Measurements from ENCODE around the gene AASS.

AASS gene

DNA sequence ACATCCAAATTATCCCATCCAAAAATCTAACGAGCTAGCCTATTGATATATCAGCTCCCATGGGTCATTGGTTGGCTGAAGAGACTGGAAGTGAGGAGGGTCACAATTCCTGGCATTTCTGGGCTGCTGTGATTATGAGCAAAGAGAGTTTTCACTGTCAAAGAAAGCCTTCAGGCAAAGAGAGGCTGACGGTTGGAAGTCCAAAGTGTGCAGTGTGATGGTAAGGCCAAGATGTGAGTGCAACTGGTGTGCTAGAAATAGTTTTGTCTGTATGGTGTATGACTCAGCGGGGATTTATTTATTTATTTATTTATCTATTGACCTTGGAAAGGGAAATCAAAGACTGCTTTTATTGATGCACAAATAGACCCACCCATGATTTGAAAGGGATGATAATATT, 75.0 kb downstream of the AASS start:
- no peak overlapping the region for H3K27ac ChIP-seq
- in situ Hi-C loops (cut with HindIII; ENCODE audit: low pct_ligation_motif_present, low sequenced_read_pairs), result no loop called here
- H3K27me3 ChIP-seq (replicated peaks), result no peaks in the 10 kb centered on the region
- H3K36me3 ChIP-seq (replicated peaks), result no peaks in the 10 kb centered on the region
- DNase-seq, result peak; percentile 1
- no peak overlapping the region for H3K4me3 ChIP-seq (ENCODE audit: low read depth, low read length)
- TF ChIP-seq, protein P1, sequence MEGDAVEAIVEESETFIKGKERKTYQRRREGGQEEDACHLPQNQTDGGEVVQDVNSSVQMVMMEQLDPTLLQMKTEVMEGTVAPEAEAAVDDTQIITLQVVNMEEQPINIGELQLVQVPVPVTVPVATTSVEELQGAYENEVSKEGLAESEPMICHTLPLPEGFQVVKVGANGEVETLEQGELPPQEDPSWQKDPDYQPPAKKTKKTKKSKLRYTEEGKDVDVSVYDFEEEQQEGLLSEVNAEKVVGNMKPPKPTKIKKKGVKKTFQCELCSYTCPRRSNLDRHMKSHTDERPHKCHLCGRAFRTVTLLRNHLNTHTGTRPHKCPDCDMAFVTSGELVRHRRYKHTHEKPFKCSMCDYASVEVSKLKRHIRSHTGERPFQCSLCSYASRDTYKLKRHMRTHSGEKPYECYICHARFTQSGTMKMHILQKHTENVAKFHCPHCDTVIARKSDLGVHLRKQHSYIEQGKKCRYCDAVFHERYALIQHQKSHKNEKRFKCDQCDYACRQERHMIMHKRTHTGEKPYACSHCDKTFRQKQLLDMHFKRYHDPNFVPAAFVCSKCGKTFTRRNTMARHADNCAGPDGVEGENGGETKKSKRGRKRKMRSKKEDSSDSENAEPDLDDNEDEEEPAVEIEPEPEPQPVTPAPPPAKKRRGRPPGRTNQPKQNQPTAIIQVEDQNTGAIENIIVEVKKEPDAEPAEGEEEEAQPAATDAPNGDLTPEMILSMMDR (IDR thresholded peaks at IDR 0.05; ENCODE audit: low read depth, low read length, missing control alignments), result no peak

DNA sequence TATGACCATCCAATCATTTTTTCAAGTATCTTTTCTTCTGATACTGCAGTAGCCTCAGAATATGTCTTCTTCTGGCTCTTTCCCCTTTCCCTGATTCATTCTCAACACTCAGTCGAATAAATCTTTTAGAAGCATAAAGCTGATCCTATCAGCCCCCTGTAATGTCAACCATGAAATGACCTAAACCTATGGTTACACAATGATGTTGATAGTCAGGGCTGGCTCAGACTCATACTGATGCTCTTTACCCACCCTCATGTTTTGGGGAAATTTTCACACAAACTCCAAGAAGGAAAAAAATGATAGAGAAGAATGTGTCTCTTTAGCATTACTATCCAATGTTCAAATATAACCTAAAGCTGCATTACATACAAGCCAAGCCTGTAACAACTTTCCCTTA, 76.0 kb downstream of the AASS start:
- no peak overlapping the region for H3K4me3 ChIP-seq (ENCODE audit: low read depth, low read length)
- in situ Hi-C loops (cut with HindIII; ENCODE audit: low pct_ligation_motif_present, low sequenced_read_pairs), result no loop called here
- no peak overlapping the region for H3K27ac ChIP-seq
- H3K36me3 ChIP-seq (replicated peaks), result no peaks in the 10 kb centered on the region
- DNase-seq, result no peak
- no peaks in the 10 kb centered on the region for H3K27me3 ChIP-seq (replicated peaks)
- TF ChIP-seq, protein P1 (IDR thresholded peaks at IDR 0.05; ENCODE audit: low read depth, low read length, missing control alignments), result no peak

DNA sequence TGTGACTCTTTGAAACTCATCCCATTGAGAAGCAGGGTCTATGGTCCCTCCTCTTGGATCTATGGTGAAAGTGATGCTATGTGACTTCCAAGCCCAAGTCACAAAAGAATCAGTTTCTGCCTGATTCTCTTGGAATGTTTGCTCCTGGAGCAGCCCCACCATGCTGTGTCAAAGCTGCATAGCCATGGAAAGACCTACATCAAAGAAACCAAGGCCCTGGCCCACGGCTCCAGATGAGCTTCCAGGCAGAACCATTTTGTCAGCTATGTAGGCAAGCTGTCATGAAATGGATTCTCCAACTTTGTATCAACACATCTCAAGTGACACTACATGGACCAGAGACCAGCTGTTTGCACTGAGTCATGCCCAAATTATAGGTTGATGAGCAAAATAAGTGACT, 77.0 kb downstream of the AASS start:
- Histone ChIP-seq H3K27ac (no peak overlapping the region), H3K27me3 (replicated peaks) (no peaks in the 10 kb centered on the region), H3K4me3 (ENCODE audit: low read depth, low read length) (no peak overlapping the region), H3K36me3 (replicated peaks) (no peaks in the 10 kb centered on the region)
- TF ChIP-seq, protein P1 (IDR thresholded peaks at IDR 0.05; ENCODE audit: low read depth, low read length, missing control alignments), result no peak
- in situ Hi-C loops (cut with HindIII; ENCODE audit: low pct_ligation_motif_present, low sequenced_read_pairs), result no loop called here
- DNase-seq, result no peak

DNA sequence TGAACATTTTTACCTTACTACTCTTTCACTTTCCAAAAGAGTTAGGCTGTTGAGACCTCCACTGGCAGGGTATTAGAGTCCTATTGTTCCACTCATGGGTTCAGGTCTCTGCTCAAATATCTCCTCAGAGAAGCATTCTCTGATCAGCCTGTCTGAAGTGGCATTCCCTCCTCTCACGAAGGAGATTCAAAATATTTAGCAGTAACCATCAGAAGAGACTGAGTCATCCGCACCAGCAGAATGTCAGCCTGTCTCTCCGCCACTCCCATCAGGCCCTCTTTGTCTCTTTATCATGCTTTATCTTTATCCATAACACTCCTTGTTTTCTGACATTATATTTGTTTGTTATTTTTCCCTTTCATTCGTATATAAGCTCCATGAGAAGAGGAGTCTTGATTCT, 79.1 kb downstream of the AASS start:
- Histone ChIP-seq H3K36me3 (replicated peaks) (no peaks in the 10 kb centered on the region), H3K27ac (no peak overlapping the region), H3K27me3 (replicated peaks) (no peaks in the 10 kb centered on the region), H3K4me3 (ENCODE audit: low read depth, low read length) (no peak overlapping the region)
- in situ Hi-C loops (cut with HindIII; ENCODE audit: low pct_ligation_motif_present, low sequenced_read_pairs), result no loop called here
- DNase-seq, result peak; percentile 20
- TF ChIP-seq, protein P1 (IDR thresholded peaks at IDR 0.05; ENCODE audit: low read depth, low read length, missing control alignments), result no peak

DNA sequence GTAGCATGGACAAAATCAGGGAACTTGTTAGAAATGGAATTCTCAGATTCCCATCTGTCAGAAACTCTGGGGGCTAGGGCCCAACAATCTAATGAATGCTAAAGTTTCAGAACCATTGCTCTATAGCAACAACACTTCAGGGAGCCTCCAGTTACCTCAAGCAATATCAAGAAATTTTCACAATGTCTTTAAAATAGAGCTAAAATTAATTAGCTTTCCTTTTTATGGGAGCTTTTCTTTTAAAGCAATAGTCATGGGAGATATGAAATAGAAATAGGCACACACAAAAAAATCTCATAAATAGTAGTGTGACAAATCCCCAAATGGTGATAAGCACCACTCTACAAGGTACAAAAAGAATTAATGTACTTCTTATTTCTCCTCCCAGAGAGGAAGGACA, 80.9 kb downstream of the AASS start:
- no peak overlapping the region for H3K27ac ChIP-seq
- in situ Hi-C loops (cut with HindIII; ENCODE audit: low pct_ligation_motif_present, low sequenced_read_pairs), result no loop called here
- H3K27me3 ChIP-seq (replicated peaks), result no peaks in the 10 kb centered on the region
- H3K4me3 ChIP-seq (ENCODE audit: low read depth, low read length), result no peak overlapping the region
- TF ChIP-seq, protein P1 (IDR thresholded peaks at IDR 0.05; ENCODE audit: low read depth, low read length, missing control alignments), result no peak
- H3K36me3 ChIP-seq (replicated peaks), result no peaks in the 10 kb centered on the region
- DNase-seq, result no peak

DNA sequence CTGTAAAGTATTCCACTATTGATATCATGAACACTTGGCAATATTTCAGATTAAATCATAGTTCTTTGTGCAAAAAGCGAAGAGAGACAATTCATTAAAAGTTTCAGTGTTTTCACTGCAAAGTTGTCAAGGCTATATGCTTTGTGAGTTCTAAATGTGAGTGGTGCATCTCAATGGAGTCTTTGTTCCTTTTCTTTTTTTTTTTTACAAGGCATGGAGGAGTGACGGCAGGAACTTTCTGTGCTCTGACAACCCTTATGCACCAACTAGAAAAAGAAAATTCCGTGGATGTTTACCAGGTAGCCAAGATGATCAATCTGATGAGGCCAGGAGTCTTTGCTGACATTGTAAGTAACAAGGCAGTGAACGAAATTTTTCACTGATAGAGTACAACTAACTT, 84.5 kb downstream of the AASS start:
- no peak overlapping the region for H3K27ac ChIP-seq
- in situ Hi-C loops (cut with HindIII; ENCODE audit: low pct_ligation_motif_present, low sequenced_read_pairs), result no loop called here

More for the DNA sequence above, 84.5 kb downstream of the AASS start:
- Histone ChIP-seq H3K27me3 (replicated peaks) (no peaks in the 10 kb centered on the region), H3K4me3 (ENCODE audit: low read depth, low read length) (no peak overlapping the region), H3K36me3 (replicated peaks) (no peaks in the 10 kb centered on the region)
- TF ChIP-seq, protein P1 (IDR thresholded peaks at IDR 0.05; ENCODE audit: low read depth, low read length, missing control alignments), result no peak
- no peak for DNase-seq
